ENCODE data around the gene RABGGTA.

DNA sequence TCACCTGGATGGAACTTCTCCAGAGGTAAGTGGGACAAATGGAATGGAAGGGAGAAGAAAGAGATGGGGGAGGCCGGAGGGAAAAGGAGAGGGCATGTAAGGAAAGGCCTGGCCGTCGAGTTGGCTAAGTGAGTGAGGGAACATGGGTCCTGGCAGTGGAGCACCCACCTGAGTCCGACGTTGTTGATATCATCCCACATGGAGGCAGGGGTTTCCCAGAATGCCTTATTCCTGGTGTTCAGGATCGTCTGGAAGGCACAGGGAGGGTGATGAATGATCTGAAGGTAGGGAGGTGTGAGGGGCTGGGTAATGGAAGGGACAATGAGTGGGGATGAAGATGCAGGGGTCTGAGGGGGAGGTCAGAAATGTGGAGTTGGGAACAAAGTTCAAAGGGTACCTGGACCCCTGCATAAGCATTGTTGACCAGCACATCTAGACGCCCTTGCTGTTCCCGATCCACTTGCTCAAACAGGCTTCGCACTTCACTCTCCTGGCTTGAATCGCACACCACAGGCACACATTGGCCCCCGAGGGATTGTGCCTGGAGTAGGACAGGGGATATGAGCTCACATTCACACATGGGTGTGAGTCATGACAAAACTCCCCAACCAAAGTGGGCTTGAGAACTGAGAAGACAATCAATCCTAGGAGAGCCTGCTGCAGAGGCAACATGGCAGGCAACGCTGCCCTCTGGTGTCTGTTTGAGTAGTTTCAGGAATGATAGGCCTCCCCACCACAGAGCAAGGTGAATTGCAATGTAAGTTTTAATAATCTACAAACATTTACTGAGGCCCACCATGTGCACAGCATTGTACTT is 25.2 kb upstream of the RABGGTA start:
- TF ChIP-seq, protein P1, sequence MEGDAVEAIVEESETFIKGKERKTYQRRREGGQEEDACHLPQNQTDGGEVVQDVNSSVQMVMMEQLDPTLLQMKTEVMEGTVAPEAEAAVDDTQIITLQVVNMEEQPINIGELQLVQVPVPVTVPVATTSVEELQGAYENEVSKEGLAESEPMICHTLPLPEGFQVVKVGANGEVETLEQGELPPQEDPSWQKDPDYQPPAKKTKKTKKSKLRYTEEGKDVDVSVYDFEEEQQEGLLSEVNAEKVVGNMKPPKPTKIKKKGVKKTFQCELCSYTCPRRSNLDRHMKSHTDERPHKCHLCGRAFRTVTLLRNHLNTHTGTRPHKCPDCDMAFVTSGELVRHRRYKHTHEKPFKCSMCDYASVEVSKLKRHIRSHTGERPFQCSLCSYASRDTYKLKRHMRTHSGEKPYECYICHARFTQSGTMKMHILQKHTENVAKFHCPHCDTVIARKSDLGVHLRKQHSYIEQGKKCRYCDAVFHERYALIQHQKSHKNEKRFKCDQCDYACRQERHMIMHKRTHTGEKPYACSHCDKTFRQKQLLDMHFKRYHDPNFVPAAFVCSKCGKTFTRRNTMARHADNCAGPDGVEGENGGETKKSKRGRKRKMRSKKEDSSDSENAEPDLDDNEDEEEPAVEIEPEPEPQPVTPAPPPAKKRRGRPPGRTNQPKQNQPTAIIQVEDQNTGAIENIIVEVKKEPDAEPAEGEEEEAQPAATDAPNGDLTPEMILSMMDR (IDR thresholded peaks at IDR 0.05; ENCODE audit: low read length): peak; percentile 64
- no peak for TF ChIP-seq EZH2 (optimal IDR thresholded peaks at IDR 0.05; ENCODE audit: low read depth, low read length)
